GM18867 (cell line): ENCODE results near the gene PCCA.
A peak's percentile ranks its signal among the peaks of the same experiment; 100 is the strongest.
"Not testable (repeated sequence)": the region's sequence is repeated elsewhere in the genome, so short reads cannot be mapped to it uniquely, and the experiment has no call there.

ENCODE experiments used
- ATAC-seq: cut with Tn5 transposase; IDR thresholded peaks from one replicate; pipeline ENCODE4 v1.9.1; 2021; ENCODE audit warnings: mild to moderate bottlenecking, moderate library complexity; ENCODE audit not compliant: unreplicated experiment

The PCCA gene

DNA sequence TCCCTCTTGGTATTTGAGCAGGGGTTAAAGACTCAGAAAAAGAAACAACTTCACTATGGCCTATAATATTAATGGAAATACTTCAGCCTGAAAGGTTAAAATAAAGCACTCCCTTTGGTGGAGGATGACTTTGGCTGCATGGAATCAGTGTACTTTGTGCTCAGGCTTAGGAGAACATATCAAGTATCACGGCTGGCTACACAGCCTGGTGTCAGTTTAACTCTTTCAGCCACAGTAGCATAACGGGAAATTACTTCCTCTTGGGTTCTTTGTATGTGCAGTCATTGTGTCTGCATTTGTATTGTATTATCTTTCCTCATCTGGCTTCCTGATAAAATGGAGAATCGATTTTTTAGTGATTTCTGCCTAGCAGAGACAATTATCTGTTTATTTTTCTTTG is 260.7 kb downstream of the PCCA start:
- ATAC-seq = no peak

DNA sequence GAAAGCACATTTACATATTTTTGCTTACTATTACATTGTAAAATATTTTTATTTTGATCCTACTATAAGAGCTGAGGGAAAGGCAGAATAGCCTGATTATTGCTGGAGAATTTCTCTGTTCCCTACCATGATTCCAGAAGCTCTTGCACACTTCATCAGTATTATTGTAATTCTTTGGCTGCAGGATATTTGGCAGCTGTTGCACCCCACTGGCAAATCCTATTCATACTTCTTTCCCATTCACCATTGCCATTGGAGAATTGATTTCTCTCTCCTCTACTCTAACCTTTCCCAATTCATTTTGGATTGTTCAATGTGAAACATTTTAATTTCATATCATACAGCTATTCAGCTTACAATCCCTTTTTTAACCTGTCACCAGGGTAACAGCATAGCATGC is 261.7 kb downstream of the PCCA start:
- no peak for ATAC-seq

DNA sequence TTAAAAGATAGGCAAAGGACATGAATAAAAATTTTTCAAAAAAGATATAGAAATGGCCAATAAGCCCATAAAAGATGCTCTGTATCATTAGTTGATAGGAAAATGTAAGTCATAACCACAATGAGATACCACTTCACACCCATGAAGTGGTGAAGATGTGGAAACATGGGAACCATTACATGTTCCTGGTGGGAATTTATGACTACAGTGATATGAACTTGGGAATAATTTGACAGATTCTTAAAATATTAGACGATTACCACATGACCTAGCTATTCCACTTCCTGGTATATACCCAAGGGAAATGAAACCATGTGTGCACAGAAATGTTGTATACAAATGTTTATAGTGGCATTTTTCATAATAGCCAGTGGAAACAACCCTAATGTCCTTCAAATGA is 267.5 kb downstream of the PCCA start:
- no peak for ATAC-seq

DNA sequence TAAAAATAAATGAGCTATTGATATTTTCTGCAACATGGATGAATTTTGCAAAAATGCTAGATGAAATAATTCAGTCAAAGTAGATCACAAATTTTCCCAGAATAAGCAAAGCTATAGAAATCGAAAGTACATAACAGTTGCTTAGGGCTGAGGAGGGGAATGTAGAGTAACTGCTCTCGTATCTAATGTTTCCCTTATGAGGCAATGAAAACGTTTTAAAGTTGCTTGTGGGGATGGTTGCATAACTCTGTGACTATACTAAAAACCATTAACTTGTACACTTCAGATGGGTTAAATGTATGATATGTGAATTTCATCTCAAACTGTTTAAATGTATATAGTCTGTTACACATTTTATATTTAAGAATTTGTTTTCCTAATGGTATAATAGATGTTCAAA is 268.0 kb downstream of the PCCA start:
- no peak for ATAC-seq

DNA sequence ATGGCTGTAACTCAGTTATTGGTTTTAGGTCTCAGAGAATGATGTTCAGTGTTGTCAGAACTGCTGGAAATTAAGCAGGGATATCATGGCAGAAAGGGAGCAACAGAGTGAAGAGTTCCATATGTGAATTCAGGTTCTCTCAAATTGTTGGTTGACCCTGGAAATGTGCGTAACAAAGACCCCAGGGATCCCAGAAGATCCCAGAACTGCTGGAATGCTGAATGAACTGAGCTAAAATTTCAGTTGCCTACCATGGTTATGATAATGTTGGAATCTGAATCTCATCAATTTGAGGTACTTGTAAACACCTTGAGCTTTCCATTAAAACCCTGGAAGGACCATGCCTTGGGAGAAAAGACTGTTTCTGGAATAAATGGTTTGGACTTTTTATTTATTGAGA is 268.9 kb downstream of the PCCA start:
- no peak for ATAC-seq

DNA sequence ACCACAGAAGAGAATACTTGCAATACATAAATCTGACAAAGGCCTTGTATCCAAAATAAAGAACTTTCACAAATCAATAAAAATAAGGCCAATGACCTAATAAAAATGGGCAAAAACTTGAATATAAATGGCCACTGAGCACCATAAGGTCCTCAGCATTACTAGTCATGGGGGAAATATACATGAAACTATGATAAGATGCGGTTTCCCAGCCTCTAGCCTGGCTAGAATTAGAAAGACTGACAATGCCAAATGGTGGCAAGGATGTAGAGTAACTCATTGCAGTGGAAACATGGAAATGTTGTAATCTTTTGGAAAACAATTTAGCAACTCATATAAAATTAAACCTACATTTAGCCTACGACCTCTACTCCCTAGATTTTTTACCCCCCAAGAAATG is 272.6 kb downstream of the PCCA start:
- no peak for ATAC-seq

DNA sequence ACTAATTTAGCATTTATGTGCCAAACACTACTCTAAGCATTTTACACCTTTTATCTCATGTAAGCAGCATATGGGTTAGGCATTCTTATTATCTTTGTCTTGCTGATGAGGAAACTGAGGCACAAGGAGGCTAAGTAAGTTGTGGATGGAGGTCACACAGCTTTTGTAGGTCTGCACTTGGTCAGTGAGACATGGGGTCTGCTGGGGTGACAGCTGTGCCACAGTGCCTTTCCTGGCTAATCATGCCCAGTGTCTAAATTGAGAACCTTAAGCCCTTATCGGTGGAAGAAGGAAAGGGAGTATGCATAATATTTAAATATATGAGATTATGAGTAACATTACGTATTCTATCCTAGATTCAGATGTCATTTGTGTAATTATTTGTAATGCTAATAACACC is 273.5 kb downstream of the PCCA start:
- no peak for ATAC-seq

DNA sequence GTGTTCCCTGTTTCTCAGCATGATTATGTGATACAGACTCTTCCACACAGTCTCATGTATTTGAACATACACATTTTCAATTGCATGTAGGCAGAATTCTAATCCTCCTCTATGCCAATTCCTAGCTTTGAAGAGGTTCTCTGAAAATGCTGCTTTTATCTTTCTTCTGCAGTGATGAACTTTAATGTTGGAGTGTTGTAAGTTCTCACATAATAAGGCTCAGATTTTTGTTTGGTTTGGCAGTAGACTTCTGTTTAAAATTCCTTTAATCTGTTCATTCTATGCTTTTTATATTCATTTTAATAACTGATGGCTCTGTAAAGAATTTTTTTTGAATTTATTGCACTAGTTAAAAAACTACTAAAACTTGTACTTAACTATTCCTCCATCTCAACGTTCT is 273.9 kb downstream of the PCCA start:
- no peak for ATAC-seq

DNA sequence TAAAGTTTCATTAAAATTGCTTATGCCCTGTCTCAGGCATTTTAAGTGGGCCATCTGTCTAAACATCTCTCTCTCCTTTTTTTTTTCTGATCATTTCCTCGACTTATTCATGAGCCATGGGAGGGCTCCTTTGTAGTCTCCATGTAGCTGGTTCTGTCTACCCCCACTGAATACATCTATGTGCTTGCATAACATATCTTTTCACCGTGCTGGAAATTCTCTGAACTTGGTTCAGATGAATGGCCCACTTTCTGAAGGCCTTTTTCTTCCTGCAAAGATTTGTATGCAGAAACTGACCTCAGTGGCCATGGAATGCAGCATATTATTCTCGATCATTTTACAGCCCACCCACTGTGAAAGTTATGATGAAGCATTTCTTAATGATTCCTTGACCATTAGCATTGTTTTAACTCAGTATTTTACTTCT is 274.4 kb downstream of the PCCA start:
- ATAC-seq = no peak

DNA sequence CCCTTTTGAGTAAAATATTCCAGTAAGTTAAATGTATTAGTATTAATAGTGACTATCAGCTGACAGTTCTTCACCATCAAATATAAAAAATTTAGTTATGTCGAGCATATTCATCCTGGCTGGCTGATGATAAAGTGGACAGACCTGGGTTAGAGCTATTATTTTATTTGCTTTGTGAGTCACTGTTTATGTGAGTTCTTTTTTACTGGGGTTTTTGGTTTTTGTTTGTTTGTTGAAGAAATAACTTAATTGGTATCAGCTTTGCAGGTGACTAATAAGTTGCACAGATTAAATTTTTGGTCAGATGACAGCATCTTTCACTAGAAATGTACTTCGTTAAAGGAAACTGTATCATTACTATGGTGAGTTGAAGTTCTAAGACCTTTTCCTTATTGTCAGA is 275.0 kb downstream of the PCCA start:
- ATAC-seq = no peak

DNA sequence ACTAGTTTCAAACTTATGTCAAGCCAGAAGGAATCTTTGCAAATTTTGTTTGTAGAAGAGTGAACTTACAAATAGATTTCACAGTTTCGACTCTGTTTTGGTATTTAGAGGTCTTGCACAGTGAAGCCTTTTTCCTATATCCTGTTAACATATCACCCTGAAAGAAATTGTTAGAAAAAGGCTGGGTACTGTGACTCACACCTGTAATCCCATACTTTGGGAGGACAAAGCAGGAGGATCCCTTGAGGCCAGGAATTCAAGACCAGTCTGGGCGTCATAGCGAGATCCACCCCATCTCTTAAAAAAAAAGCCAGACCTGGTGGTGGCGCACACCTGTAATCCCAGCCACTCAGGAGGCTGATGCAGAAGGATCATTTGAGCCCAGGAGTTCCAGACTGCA is 275.7 kb downstream of the PCCA start:
- ATAC-seq = no peak

DNA sequence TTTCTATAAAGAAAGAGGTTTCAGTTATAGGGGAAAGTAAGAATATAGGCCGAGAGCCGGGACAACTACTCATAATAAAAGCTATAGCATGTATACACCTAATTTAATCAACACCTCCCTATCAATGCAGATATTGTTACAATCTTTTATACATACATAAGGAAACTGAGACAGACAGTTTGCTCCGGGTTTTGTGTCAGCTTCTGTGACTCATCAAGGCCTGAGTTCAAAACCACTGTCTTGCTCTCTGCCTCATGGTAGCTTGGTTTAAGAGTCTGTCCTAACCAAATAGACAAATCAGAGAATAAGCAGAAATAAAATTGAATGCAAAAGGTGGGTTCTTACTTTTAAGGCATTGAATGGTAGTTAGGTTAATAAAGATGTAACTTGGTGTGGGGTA is 276.8 kb downstream of the PCCA start:
- ATAC-seq = no peak

DNA sequence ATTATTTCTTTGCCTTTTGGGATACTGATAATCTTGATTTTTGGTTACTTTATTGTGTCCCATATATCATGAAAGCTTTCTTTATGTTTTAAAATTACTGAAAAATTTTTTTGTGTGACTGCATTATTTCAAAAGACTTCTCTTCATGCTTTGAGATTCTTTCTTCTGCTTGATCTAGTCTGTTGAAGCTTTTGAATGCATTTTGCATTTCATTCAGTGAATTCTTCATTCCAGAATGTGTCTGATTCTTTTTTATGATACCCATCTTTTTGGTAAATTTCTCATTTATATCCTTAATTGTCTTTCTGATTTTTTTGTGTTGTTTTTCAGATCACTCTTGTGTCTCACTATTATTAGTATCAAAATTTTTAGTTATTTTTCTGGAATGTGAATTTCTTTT is 289.6 kb downstream of the PCCA start:
- ATAC-seq = no peak

DNA sequence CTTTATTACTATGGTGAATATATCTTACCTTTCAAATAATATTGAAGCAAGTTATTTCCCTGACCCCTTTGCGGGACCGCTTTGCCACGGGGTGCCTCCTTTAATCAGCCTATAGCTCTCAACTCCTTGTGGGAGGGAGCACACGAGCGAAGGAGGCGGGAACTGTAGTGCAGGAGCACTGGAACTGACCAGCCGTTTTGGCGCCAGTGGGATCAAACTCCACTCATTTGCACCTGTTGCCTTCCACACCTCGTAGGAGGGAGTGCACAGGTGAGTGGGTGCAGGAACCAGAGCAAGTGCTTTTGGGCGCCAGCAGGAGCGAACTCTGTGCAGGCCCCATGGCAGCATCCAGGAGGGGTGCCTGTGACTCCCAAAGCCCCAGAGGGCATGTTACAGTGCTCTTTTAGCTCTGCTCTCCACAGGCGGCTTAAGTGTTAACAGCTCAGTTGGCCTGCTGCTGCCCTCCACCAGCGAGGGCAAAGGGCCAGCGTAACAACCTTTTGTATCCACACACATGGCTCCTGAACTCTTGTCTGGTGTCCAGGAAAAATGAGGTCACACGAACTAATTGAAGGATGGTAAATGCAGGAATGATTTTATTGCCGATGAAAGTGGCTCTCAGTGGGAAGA is 292.8 kb downstream of the PCCA start:
- ATAC-seq = no peak

DNA sequence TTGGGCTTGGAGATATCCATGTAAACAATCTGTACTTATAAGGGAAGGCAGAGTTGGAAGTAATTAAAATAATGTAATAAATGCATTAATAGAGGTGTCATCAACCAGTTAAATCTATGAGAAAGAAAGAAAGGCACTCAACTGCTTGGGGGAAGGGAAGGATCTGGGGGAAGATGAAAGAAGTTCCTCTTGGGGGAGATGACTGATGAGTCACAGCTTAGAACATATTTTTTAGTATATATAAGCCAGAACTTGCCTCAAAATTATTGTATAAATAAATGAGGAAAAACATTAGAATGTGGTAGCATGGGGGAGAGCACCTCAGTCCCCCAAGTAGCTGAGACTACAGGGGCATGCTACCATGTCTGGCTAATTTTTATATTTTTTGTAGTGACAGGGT is 293.9 kb downstream of the PCCA start:
- ATAC-seq = no peak

DNA sequence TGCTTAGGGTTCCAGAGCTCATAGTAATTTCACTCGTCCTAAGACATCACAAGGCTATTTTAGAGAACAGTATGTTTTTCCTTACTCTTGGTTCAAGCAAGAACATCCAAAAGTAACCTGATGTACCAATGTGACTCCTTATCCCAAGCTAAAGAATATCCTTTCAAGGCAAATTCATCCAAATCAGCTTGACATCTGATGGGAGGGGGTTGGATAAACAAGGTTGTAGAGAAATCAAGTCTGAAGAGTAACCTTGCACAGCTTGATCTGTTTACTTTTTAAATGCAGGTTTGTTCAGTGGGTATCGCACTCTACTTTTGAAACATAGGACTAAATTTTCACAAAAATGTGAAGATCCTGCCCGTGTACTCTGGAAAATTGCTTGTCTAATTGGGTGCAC is 298.5 kb downstream of the PCCA start:
- no peak for ATAC-seq

DNA sequence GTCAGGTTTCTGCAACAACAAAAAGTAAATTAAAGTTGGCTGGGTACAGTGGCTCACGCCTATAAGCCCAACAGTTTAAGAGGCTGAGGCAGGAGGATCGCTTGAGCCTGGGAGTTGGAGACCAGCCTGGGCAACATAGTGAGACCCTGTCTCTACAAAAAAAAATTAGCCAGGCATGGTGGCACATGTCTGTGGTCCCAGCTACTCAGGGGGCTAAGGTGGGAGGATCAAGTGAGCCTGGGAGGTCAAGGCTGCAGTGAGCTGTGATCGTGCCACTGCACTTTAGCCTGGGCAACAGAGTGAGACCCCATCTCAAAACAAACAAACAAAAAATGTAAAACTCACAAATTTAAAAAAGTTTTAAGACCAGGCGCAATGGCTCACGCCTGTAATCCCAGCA is 299.3 kb downstream of the PCCA start:
- ATAC-seq = not testable (repeated sequence)

DNA sequence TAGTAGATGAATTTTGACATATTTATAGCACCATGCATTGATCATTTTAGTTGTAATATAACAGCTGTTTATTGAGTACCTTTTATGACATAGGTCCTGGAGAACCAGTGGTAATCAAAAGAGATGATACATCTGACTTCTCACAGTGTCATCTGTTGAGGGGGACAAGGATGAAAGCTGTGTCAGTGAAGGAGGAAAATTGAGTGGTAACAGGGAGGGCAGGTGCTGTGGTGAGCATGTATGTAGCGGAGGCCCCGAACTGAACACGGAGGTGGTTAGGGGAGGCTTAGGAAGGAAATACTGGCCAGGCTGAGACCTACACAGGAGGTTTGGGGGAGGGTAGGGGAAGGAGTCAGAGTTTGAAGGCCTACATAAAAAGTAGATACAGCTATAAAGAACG is 300.0 kb downstream of the PCCA start:
- no peak for ATAC-seq

DNA sequence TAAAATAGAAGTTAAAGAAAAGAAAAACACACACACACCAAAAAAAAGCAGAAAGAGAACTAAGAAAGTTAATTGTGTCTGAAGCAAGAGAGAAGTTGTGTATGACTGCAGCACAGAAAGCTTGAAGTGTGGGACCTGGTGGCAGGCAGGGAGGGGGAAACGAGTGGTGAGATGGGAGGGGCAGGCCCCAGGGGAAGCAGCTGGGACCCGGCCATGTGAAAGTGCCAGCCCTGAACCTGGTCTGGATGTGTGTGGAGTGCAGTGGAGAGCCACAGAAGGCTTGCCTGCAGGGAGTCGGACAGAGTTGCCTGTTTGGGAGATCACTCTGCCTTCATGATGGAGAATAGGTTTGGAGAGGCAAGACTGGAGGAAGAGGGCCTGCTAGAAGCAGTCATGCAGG is 300.7 kb downstream of the PCCA start:
- ATAC-seq = no peak

DNA sequence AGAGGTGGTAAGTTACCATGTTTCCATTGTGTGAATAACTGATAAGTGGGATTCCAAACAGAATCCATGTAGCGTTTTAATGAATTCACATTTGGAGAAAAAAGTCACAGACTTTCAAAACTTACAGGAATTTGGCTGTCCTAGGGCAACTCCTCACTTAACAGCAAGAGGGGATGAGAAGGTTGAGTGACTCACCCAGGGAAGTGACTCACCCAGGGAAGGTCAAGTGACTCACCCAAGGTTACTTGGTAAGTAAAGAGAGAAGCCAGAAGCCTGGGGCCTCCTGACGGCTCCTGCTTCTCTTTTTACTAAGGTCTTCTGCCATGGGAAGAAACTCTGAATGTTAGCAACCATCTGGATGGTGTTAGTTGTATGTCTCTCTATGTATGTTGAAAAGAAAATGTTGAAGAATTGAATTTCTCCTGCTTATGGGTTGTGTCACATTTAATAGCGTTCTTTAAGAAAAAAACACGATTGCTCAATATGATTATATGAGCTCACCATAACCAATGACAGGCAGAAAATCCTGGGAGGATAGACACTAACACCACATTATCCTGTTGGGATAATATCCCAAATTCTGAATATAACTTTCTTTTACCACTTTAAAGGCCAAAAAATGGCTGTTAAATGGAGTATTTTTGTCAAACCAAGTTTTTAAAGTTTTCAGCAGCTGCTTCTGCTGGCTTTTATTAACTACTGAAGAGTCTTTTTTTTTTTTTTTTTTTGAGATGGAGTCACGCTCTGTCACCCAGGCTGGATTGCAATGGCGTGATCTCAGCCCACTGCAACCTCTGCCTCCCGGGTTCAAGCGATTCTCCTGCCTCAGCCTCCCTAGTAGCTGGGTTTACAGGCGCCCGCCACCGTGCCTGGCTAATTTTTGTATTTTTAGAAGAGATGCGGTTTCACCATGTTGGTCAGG is 304.1 kb downstream of the PCCA start:
- ATAC-seq = no peak

DNA sequence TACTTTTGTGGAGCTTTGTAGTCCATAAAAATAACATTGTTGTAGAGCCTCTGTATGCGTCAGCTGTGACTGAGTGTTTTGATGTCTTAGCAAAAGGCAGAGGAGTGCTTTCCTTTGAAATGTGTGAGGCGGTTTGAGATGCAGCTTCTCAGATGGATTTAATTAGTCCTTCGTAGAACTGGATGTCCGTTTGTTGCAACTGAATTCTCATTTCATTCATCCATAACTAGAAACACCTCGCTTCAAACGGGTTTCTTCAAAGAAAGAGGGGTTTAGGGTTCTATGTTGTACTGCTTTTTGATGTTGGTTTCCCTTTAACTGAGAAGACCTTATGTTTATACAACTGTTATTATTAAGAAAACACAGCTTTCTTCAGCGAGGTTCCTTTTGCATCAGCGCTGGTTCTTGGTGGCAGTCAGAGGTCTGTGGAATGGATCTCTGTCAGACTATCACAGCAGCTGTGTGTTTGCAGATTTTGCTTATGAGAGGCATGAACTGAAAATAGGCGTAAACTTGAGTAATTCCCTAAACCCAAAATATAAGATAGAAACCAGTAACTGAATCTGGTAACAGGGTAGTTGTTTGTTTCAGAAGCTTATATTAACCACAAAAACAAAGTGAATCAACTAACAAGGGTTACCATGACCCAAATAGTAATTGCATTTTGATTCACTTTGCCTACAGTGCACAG is 305.3 kb downstream of the PCCA start:
- ATAC-seq = peak; percentile 95
